Middle frontal gyrus (tissue), 1 donor: ENCODE data around the gene SCYL3.
"Not testable (repeated sequence)": the region's sequence is repeated elsewhere in the genome, so short reads cannot be mapped to it uniquely, and the experiment has no call there.

ENCODE experiments used
- DNase-seq: peaks from one replicate; pipeline ENCODE4 v3.0.0-alpha.2; 2015; ENCODE audit warnings: low spot score; ENCODE audit errors: extremely low spot score

SCYL3 gene

GRCh38 chr1:169893645-169894423 lies at the start of gene SCYL3:
Gene SCYL3 (minus strand): TSS chr1:169893896. CDS start chr1:169888840, 5,056 bp downstream.
- DNase-seq = peak; percentile 96

- DNase-seq = no peak
Observed at GRCh38 chr1:169941982-169942830, 48.5 kb upstream of the SCYL3 start.

- DNase-seq = no peak
Observed at GRCh38 chr1:169933984-169934725, 40.5 kb upstream of the SCYL3 start.

GRCh38 chr1:169931795-169932231 lies 38.1 kb upstream of the SCYL3 start:
- no peak for DNase-seq

GRCh38 chr1:169929210-169929526 lies 35.5 kb upstream of the SCYL3 start:
- no peak for DNase-seq

- DNase-seq = peak; percentile 24
Observed at GRCh38 chr1:169928438-169929209, 34.9 kb upstream of the SCYL3 start.

- no peak for DNase-seq
Observed at GRCh38 chr1:169925505-169926482, 32.1 kb upstream of the SCYL3 start.

GRCh38 chr1:169924829-169925228 lies 31.1 kb upstream of the SCYL3 start:
- DNase-seq = no peak

GRCh38 chr1:169924063-169924462 lies 30.4 kb upstream of the SCYL3 start:
- no peak for DNase-seq

- no peak for DNase-seq
Observed at GRCh38 chr1:169921080-169921479, 27.4 kb upstream of the SCYL3 start.

- DNase-seq = no peak
Observed at GRCh38 chr1:169918927-169919326, 25.2 kb upstream of the SCYL3 start.

- DNase-seq = not testable (repeated sequence)
Observed at GRCh38 chr1:169918220-169918619, 24.5 kb upstream of the SCYL3 start.

GRCh38 chr1:169915150-169915549 lies 21.5 kb upstream of the SCYL3 start:
- DNase-seq = no peak

GRCh38 chr1:169914531-169914930 lies 20.8 kb upstream of the SCYL3 start:
- no peak for DNase-seq

- no peak for DNase-seq
Observed at GRCh38 chr1:169909499-169909898, 15.8 kb upstream of the SCYL3 start.

- no peak for DNase-seq
Observed at GRCh38 chr1:169906938-169907337, 13.2 kb upstream of the SCYL3 start.

GRCh38 chr1:169904834-169905233 lies 11.1 kb upstream of the SCYL3 start:
- no peak for DNase-seq

- no peak for DNase-seq
Observed at GRCh38 chr1:169902751-169903150, 9.1 kb upstream of the SCYL3 start.

- DNase-seq = no peak
Observed at GRCh38 chr1:169901115-169901514, 7.4 kb upstream of the SCYL3 start.

- DNase-seq = no peak
Observed at GRCh38 chr1:169900571-169900970, 6.9 kb upstream of the SCYL3 start.
